PC-3 (cell line): ENCODE measurements around the gene DNAH3.

Source experiments
- EZH2 ChIP-seq: fragments of 300-600 bp; sonication (generic); IDR thresholded peaks from one replicate; pipeline ENCODE4 v1.6.1; 2017; ENCODE audit warnings: antibody characterized with exemption, mild to moderate bottlenecking, low read length; ENCODE audit not compliant: unreplicated experiment
- EZH2phosphoT487 ChIP-seq: fragments of 300-600 bp; sonication (generic); IDR thresholded peaks from 2 replicates; pipeline ENCODE4 v1.6.1; 2018; ENCODE audit warnings: mild to moderate bottlenecking, antibody characterized with exemption, low read length, borderline replicate concordance
- TF ChIP-seq, protein P1 (sequence below): fragments of 300-600 bp; sonication (generic); conservative IDR thresholded peaks from 2 replicates; pipeline ENCODE4 v1.5.1; 2017; ENCODE audit warnings: antibody characterized with exemption, low read depth, mild to moderate bottlenecking, low read length

DNA sequence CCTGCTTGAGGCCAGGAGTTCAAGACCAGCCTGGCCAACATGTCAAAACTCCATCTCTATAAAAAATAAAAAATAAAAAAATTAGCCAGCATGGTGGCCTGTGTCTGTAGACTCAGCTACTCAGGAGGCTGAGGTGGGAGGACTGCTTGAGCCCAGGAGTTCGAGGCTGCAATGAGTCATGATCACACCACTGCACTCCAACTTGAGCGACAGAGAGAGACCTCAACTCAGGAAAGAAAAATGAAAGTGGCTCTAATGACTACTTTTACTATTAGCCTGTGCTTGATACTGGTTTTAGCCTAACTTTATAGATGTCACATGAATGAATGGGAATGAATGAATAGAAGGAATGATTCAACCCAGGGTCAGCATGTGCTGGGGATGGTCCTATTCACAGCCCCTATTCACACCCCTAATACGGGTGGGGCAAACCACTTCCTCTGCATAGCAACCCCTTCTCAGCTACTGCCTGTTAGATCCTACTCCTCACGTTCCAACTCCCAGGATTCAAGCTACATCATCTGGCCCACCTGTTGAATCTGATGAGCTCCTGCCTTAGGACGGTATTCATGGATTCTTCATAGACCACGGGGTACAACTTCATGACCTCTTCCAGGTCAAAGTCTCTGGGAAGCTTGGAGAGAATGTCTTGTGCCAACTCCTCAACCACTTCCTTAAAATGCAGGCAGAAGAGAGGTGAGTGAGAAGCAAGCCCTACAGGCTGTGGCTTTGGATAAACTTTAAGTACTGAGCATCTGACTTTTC is 209.6 kb downstream of the DNAH3 start:
- TF ChIP-seq, protein P1, sequence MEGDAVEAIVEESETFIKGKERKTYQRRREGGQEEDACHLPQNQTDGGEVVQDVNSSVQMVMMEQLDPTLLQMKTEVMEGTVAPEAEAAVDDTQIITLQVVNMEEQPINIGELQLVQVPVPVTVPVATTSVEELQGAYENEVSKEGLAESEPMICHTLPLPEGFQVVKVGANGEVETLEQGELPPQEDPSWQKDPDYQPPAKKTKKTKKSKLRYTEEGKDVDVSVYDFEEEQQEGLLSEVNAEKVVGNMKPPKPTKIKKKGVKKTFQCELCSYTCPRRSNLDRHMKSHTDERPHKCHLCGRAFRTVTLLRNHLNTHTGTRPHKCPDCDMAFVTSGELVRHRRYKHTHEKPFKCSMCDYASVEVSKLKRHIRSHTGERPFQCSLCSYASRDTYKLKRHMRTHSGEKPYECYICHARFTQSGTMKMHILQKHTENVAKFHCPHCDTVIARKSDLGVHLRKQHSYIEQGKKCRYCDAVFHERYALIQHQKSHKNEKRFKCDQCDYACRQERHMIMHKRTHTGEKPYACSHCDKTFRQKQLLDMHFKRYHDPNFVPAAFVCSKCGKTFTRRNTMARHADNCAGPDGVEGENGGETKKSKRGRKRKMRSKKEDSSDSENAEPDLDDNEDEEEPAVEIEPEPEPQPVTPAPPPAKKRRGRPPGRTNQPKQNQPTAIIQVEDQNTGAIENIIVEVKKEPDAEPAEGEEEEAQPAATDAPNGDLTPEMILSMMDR = no peak
- TF ChIP-seq EZH2 (no peak), EZH2phosphoT487 (no peak)
